GM21360 (cell line): ENCODE data around the gene RHOJ.
"Not testable (repeated sequence)": the region's sequence is repeated elsewhere in the genome, so short reads cannot be mapped to it uniquely, and the experiment has no call there.

Source experiments
- ATAC-seq: cut with Tn5 transposase; IDR thresholded peaks from one replicate; pipeline ENCODE4 v1.9.1; 2021; ENCODE audit warnings: mild to moderate bottlenecking, moderate library complexity; ENCODE audit not compliant: unreplicated experiment

Gene RHOJ

DNA sequence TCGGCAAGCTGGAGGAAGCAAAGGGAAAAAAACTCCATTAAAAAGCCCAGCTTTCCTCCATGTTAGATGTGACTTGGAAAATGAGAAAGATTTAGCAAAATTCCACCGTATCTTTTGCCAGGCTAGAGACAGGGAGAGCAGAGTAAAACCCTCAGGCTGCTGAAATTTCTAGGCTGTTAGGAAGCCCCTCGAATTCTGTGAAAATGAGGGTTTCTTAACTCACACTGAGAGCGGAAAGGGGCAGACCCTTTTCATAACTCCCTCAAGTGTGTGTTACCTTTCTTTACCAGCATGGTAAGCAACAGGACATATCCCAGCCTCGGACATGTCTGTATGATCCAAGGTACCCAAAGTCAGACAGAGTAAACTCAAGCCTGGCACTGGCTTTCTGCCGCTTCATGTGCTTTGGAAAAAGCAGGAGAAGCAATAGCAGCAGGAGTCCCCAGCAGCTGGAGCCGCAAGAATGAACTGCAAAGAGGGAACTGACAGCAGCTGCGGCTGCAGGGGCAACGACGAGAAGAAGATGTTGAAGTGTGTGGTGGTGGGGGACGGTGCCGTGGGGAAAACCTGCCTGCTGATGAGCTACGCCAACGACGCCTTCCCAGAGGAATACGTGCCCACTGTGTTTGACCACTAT lies at the start of gene RHOJ:
RHOJ (plus strand) TSS at position 37 of the 637 bp plus-strand sequence; CDS start at position 464, 427 bp downstream.
- no peak for ATAC-seq

- no peak for ATAC-seq
These were observed 48.6 kb upstream of the RHOJ start for GRCh38 chr14:63155511-63156185.

DNA sequence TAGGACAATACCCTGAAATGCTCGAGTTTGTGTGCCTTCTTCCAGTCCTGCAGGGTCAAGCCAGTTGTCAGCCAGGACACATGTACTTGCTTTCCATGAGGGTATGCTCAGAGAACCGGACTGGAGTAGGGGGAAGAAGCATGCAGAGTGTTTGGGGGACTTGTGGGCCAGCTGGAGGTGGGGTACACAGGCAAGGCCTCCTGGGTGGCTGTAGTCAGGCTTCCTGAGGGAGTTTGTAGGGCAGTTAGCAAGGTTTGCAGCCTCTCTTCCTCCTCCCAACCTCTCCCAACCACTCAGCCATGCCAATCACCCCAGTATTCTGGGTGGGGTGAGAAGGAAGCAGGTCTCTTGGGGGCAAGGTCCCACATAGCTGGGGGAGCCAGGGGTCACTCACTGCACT lies 47.0 kb upstream of the RHOJ start:
- no peak for ATAC-seq

DNA sequence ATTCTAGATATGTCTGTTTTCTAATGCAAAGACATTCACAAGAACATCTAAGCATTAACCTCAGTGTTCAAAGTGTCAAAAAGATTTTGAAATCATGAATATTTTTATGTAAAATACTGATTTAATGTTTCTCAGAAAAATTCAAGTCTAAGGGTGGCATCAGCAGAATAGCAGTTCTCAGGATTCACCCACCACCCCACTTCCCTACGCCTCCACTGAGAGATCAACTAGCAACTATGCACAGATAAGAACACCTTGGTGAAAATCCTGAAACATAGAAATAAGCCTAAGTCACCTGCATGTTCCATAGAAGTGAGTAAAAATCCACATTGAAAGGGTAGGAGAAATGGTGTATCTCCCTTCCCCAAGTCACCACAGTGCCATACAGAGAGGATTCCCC lies 40.9 kb upstream of the RHOJ start:
- no peak for ATAC-seq

DNA sequence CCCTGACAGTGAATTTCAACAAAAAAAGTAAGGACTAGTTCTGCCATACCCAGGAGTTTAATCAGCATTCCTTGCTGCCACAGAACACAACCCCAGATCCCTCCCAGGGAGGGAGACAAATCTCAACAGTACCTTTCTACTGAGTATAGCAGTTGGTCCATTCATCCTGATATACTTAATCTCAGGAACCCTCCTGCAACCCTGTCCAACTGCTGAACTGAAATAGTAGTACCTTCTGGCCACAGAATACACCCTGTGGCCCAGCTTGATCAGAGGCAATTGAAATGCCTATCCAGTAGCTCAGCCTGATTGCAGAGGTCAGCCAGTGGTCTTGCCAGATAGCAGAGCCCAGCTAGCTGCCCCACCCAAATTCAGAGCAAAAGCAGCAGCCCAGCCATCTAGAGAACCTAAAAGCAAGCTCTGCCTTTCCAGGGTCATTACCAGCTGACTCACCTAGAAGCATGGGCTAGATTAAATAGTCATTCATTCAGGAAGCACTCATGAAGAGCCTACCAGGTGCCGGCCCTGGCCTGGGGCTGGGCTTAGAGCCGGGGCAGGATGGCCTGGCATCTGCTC lies 40.0 kb upstream of the RHOJ start:
- ATAC-seq = no peak

DNA sequence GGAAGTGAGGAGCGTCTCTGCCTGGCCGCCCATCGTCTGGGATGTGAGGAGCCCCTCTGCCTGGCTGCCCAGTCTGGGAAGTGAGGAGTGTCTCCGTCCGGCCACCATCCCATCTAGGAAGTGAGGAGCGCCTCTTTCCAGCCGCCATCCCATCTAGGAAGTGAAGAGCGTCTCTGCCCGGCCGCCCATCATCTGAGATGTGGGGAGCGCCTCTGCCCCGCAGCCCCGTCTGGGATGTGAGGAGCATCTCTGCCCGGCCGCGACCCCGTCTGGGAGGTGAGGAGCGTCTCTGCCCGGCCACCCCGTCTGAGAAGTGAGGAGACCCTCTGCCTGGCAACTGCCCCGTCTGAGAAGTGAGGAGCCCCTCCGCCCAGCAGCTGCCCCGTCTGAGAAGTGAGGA lies 39.0 kb upstream of the RHOJ start:
- ATAC-seq = not testable (repeated sequence)

GRCh38 chr14:63167044-63167443 lies 37.2 kb upstream of the RHOJ start:
- ATAC-seq = no peak

- ATAC-seq = no peak
These were observed 29.5 kb upstream of the RHOJ start for GRCh38 chr14:63174760-63175191.

- no peak for ATAC-seq
These were observed 28.7 kb upstream of the RHOJ start for GRCh38 chr14:63175531-63175930.

GRCh38 chr14:63178912-63179311 lies 25.3 kb upstream of the RHOJ start:
- ATAC-seq = no peak

DNA sequence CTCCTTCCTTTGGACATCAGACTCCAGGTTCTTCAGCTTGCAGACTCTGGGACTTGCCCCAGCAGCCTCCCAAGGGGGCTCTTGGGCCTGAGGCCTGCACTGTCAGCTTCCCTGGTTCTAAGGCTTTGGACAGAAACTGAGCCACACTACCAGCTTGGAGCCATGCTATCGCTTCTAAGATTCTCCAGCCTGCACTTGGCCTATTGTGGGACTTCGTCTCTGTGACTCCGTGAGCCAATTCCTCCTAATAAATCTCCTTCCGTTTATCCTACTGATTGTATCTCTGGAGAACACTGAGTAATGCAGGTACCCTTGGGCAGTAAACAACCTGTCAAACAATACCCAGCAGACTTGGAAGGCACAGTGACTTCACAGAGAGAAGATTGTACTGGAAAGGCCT lies 24.9 kb upstream of the RHOJ start:
- no peak for ATAC-seq

DNA sequence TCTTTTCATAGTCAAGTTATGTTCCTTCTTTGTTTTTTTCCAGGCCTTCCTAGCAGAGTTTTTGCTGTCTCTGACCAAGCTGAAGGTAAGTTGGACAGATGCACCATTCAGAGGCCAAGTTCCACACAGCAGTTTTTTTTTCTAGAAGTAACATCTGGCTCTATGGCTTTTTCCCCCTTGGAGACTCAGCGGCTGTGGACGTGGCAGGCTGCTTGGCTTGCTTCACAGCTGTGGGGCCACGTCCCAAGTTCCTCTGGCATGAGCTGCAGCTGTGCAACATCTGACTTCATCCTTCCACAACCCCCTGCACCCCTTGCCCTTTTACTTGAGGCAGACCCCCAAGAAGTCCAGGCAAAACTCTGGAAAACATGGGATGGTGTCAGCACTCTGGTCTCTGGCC lies 24.2 kb upstream of the RHOJ start:
- ATAC-seq = no peak

DNA sequence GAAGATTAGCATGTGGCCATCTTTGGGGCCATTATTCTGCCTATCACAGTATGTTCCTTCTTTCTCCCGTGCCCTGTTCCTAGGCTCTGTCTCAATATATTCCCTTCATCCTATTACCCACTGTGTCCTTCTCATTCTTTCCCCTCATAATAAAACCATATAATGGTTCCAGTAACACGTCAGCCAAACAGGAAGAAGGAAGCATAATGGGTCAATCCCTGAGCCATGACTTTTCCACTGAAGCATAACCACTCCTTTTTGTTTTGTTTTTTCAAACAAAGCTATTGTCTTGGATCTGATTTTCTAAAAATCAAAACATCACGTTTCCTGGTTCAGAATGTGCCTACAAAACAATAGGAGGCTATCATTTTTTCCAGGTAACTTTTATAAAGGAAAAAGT lies 21.3 kb upstream of the RHOJ start:
- no peak for ATAC-seq

DNA sequence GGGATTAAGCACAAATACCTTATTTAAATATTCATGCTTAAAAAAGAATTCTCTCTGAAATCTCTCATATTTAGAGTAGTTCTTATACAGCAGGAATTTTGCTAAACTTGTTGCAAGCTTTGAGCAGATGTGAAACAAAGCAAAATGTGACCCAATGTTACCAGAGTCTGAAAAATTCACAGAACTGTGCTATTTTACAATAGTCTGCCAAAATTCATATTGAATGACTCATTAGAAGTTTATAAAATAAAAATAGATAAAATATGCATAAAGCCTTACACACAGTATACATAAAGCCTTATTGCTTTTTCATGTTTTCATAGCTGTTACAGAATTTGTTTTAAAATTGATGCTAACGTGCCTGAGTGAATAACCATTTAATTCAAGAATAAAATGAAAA lies 17.8 kb upstream of the RHOJ start:
- ATAC-seq = no peak

DNA sequence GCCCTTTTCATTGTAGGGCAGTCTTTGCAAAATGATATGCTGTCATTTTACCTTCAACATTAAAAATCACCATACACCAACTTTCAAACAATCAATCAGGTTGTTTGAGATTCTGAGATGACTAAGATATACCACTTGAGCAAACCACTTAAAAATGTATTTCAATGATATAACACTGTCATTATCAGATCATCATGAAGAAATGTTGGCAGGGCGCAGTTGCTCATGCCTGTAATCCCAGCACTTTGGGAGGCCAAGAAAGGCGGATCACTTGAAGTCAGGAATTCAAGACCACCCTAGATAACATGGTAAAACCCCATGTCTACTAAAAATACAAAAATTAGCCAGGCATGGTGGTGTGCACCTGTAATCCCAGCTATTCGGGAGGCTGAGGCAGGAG lies 13.0 kb upstream of the RHOJ start:
- no peak for ATAC-seq

DNA sequence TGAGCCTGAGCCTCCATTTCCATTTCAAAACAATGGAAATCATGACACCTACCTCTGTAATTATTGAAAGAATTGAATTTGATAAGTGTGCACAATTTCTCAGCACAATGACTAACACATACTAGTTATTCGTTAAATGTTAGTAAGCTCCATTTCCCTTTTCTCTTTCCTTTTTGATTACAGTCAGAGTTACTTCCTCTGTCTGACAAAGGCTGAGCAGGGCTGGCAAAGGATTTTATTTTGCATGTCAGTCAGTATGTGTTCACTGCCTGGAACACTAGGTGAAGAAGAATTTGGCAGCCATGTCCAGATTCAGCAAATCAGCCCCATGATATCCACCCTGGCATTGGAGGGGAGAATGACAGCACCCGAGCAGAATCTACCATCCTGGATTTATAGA lies 12.2 kb upstream of the RHOJ start:
- no peak for ATAC-seq

DNA sequence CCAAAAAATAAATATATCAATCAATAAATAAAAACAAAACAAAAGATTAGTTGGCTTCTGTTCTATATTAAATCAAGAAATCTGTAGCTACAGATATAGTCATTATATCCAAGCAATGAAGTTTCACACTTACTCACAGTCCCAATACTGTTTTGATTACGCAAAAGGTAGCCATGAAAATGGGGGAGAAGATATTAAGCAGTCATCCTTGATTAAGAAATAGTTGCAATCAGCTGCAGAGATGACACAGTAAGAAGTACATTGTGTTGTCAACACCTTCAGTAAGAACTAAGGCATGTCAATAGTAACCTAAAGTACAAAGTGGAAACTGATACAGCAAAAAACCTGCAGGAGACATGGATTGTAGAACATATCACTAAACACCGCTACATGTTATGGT lies 11.0 kb upstream of the RHOJ start:
- ATAC-seq = no peak

DNA sequence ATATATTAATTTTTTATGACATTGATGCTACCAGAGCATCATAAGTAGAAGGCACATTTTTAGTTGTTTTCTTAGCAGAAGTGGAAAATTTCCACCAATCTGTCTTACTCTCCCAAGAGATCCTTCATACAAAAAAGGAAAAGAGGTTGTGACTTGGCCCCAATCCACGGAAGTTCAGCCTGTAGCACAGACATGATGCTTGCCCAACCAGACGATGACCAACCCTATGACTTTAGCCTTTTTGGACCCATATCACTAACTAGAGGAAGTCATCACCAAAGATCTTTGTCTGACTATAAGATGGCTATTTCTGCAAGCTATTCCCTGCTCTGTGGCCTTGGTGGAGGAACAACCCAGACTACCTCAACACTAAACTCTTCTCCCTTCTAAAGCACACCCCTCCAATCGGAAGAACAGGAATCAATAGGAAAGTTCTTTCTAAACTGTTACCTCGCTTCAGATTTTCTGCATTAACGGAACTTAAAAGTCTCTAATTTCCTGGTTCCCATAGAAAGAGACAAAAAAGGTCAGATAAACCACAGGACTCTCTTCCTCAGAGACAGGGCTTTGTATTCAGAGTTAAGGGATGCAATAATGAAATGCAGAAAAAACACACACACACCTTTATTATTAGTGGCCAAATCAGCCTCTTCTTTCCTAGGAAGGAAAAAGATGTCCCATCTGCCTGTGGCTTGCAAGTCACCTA lies 4.1 kb upstream of the RHOJ start:
- ATAC-seq = no peak

- no peak for ATAC-seq
These were observed 3.5 kb upstream of the RHOJ start for GRCh38 chr14:63200767-63201166.

DNA sequence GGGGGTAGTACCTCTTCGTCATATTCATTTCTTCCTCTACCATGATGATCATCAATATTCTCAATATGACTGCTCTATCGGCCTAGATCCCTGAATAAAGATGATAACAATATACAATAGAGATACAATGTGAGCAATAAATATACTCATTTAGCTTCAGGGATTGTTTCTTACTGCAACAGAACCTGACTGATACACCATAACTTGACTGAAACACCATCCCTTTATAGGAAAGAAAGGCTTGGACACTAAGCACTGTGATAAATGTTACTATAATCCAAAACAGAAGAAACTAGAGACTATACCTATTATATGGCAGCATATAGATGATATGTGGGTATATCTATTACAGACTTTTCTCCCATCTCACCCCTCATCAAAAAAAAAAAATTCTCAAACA lies 1.2 kb upstream of the RHOJ start:
- no peak for ATAC-seq

DNA sequence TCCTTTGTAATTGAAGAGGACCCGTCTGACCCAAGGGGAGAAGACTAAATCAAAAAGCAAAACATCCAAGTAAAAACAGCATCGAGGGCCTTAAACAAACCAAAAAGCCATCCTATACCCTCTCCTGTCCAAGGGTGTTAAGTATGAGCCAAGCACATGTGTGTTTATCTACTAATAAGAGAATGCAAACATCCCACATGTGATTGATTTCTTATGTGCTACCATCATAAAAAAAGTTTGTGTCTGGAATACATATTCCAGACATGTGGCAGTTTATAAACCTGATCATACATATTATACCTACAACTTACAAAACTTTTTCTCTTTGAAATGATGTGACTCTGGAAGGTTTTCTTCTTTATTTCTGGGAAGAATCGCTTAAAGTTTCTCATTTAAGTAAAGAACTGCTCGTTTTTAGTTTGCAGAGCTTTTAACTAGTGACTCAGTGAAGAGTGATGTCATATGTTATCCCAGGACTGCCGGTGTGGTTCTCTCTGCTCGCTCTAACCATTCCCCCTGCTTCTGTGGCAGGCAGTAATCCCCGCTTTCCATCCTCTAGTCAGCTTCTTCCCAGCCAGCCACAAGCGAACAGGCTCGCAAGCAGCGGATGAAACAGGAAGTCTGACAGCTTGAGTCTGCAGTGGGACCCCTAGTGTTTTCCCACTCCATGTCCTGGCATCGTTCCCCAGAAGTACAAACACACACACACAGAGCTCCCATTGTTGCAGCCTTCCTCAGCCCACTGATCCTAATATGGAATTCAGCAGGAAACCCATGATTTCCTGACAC lies 431 bp upstream of the RHOJ start:
- ATAC-seq = no peak
